NCI-H748 (cell line): Measurements from ENCODE around the gene RAB2B.
A peak's percentile ranks its signal among the peaks of the same experiment; 100 is the strongest.

Source experiments
- DNase-seq: peaks from one replicate; lab custom pipeline; 2025; ENCODE audit not compliant: unreplicated experiment; lab: John Stamatoyannopoulos, UW

Gene RAB2B

DNA sequence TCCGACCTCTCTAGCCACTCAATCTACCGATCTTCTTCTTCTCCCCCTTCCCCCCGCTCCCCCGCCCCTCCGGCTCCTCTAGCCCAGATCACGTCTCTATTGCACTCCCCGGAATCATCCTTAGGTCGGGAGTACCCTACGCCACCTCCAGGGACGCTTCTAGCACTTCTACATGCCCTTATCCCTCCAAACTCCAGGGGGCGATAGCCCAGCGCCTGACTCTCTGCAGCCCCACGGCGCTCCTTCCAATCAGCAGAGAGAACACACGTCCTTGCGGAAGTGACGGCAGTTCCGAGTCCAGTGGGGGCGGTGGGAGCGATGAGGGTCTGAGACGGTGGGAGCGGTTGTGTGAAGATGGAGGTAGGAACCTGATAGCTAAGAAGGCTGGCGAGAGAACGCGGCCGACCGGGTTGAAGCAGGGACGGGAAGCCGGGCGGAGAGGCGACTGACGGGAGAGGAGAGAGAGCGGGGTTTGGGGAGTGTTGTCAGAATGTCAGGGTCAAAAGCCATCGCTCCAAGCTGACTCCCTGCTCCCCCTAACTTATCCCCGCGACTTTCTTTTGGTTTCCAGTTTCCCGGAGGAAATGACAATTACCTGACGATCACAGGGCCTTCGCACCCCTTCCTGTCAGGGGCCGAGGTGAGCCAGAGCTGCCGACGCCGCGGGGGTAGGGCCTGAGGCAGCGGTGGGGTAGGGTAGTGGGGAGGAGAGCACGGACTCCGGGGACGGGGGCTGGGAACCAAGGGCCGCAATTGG, at the start of gene RAB2B, which contains the start of gene TOX4:
Gene RAB2B (minus strand): TSS at position 35 of the 757 bp plus-strand sequence. CDS start 87 bp downstream, outside the sequence.
Gene TOX4 (plus strand): TSS at position 271 of the 757 bp plus-strand sequence. CDS start 84 bp downstream, at position 355.
- DNase-seq = peak; percentile 99

DNA sequence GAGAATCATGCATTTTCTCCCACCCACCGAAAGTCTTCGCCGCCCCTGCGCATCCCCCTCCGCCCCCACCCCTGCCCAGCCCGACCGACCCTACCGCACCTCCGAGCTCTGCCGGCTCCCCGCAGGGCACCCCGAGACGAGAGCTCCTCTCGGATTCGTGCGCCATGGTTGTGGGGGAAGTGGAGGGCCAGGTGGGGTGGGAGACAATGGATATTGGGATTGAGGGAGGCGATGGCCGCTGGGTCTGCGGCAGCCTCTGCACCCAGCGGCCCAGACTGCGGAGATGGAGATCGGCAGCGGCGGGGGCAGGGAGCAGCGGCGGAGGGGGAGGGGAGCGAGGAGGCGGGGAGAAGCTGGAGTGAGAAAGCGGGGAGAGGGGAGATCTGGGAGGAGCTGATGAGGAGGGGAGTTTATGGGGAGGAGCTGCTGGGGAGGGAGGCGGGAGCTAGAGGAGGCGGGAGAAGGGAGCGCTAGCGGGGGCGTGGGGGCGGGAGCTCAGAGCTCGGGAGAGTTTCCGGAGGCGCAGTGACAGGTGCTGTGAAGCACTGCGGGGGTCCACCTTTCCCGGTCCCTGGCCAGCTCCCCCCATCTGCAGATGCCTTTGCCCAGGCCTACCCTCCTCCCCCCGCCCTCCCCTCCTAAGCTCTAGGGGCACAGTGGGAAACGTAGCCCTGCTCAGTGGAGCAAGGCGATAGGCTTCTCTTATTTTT, 49.4 kb upstream of the RAB2B start, which contains the start of gene SALL2:
Gene SALL2 (minus strand): TSS at position 385 of the 710 bp plus-strand sequence. CDS start 219 bp downstream, at position 166.
- peak; percentile 96 for DNase-seq

DNA sequence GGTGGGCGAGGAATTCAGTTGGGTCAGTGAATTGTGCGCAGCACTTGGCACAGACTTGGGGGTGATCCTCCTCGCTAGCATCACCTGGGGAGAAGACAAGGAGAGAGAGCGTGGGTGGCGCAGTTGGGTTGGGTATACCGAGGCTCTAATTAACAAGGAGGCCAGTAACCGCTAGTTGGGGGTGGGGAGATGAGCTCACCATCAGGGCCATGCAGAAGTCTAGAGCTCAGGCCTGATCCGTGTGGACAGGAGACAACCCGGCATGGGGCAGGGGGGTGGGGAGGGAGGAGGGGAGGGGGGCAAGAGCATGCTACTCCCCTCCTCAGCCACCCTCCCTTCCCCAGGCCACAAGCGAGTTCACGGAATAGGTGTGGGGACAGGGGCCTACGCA, 48.8 kb upstream of the RAB2B start:
- DNase-seq = peak; percentile 53

DNA sequence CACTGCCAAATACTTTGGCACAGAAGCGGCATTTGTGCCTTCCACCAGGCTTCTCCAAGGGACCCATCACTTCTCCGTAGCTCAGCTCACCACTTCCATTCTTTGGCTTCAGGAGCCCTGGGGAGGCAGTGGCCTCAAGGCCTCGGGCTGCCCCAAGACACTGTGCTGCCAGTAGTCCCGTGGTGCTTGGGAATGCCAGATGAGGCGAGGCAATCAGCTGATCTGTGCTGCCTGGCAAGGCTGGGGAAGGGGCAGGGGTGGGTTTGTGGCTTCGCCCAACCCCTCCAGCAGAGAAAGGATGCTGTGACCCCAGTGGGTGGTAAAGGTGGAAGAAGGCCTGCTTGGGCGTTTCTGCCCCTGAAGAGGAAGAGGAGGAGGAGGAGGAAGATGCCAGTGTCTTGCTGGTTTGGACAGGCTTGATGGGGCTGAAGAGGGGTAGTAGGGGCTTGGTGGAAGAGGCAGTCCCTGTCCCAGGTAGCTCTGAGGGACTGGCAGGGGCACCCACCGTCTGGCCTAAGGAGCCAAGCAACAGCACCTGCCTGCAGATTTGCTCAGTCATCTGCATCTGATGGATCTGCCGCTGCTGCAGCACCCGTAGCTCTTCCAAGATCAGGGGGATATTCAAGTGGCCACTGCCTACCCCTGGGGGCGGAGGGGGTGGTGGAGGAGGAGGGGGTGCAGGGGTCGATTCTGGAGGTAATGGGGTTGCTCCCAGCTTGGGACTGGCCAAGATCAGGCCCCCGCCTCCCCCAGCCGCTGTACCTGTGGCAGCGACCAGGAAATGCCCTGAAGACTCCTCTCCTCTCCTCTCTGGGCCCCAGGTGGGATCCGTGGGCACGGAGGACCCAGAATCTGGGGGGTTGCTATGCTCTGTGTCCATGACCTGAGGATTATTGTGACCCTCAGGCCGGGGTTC, 48.1 kb upstream of the RAB2B start:
- DNase-seq = no peak

DNA sequence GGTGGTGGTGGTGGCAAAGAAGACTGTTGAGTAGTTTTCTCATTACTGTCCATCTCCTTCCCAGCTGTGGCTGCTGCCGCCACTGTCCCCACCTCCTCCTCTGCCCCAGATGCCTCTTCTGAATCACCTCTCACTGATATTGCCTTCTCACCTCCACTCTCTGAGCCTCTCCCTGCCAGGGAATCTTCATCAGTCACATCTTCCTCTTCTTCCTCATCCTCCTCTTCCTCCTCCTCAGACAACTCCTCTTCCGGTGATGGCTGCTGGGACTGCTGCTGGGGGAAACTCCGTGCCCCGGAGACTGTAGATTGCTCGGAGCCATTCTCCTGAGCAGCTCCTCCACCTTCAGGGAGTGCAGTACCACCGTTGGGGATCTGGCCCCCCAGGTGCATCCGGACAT, 46.4 kb upstream of the RAB2B start:
- DNase-seq = no peak

DNA sequence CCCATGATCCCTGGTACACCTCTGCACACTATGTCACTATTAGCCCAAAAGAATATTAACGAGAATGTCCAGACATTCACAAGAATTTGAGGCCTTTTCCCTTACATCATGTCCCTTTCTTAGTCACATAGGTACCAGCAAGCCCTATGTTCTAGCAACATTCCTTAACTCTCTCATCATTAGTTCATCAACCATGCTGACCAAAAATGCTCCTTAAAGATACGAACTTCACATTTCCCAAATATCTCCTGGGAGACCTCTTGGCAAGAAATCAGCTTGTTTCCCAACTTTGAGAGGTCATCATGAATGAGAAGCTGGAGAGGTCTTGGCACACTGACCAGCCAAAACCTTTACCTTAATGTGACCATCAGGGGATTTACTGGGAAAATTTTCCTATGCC, 44.7 kb upstream of the RAB2B start:
- no peak for DNase-seq

DNA sequence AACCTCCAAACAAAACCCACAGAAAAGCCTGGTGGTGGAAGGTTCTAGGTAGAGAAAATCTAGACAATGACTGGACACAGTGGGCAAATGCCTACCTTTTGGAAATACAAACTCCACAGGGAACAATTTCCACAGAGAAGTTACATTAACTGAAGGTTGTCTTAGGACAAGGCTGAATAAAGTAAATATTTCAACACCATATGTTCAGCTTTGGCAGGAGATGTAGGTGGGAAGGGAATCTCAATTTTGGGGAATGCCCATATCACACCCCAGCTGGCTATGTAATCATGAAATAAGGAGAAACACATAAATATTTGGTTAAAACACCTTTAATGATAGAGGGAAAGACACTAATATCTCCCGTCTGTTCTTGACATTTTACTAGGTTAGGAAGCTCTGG, 44.0 kb upstream of the RAB2B start:
- DNase-seq = no peak

DNA sequence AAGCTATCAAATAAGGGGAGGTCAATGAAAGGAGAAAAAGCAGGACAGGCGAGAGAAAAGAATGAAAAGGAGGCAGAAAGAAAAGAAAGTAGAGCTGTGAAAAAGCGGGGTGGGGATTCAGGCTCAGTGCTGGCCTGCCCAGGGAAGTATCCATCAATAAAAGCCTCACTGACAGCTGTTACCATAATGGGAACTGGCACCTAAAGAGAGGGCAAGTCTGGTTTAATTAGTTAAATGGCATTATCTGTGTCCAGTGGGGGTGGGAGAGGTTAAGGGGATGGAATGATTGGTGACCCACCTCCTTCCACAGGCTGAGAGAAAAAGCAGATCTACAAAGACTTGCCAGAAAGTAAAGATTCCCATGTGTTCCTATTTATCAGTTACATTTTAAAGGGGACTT, 42.0 kb upstream of the RAB2B start:
- no peak for DNase-seq

DNA sequence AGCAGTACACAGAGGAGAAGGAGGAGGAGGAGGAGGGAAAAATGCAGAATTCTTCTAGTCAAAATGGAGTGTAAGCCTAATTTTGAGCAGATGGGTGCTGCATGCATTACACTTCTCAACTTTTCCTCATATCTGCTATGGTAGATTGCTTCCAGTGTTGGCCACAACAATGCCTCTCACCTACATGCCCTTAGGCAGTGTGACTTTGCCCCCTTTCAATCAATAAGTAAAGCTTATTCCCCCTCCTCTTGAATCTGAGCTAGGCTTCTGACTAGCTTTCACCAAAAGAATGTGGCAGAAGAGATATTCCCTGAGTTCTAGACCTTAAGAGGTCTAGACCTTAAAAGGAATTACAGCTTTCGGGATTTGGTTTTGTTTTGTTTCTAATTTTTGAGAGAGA, 37.6 kb upstream of the RAB2B start:
- DNase-seq = no peak

DNA sequence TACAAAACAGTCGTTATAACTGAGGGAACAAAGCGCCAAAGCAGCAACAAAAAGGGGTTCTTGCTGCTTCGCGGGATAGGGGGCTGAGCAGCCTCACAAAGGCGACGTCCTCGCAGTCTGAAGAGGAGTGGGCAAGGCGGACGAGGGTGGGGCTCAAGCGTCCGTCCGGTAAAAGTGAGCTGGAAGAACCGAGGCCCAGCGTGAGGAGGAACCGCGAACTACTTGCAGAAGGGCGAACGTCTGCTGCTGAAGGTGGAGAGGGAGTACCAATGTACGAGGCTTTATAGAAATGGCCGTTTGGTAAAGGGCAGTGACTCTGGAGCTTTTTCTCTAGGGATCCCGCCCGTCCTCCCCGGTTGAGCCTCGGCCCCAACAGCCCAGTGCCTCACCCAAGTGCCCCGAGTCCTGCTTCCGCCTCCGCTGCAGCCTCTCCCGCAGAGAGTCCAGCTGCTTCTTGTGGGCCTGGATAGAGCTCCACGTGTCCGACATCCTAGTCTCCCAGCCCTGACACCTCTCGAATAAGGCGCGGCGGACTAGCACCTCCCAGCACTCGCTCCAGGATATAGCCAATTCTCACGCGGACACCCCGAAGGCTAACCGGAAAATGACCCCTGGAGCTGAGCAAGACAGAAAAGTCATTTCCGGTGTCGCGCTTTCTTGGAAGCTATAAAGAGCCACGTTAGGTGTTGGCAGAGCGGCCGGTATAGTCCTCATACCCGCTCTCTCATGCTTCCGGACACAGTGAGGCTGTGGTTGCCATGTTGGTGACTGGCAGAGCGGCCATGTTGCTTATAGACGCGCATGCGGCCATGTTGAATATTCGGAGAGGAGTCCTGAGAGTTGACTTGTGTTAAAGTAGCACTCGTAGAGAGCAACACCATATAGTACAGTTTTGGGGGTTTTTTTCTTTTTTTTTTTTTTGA, 34.2 kb upstream of the RAB2B start, which contains the start of gene METTL3:
Gene METTL3 (minus strand): TSS at position 606 of the 923 bp plus-strand sequence. CDS start 117 bp downstream, at position 489.
- peak; percentile 99 for DNase-seq

DNA sequence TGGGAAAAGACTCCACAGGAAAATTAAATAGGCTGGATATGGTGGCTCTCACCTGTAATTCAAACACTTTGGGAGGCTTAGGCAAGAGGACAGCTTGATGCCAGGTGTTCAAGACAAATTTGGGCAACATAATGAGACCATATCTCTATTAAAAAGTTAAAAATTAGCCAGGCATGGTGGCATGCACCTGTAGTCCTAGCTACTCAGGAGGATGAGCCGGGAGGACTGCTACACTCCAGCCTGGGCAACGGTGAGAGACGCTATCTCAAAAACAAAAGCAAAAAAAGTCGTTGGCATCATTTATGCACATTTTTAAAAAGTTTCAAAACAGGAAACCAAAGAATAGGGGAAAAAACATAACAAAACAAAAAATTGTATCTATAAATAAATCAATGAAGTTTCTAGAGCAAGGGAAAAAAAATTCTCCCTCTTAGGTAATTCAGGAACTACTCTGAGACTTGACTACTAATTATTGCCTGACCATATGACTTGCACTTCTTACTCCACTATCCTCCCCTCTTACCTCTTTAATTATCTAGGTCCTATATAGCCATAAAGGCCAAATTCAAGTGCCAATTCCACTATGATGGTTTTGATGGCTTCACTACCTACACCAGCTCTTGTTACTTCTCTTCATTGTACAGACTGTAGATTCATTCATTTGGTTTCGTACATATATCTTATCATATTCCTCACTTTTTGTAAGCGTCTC, 32.8 kb upstream of the RAB2B start:
- DNase-seq = no peak

DNA sequence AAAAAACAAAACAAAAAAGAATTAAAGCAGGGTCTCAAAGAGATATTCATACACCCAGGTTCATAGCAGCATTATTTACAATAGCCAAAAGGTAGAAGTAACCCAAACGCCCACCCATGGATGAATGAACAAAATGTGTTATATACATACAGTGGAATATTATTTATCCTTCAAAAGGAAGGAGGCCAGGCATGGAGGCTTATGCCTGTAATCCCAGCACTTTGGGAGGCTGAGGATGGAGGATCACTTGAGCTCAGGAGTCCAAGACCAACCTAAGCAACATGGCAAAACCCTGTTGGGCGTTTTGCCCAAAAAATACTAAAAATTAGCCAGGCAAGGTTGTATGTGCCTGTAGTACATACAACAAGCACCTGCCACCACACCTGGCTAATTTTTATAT, 29.8 kb upstream of the RAB2B start:
- no peak for DNase-seq

DNA sequence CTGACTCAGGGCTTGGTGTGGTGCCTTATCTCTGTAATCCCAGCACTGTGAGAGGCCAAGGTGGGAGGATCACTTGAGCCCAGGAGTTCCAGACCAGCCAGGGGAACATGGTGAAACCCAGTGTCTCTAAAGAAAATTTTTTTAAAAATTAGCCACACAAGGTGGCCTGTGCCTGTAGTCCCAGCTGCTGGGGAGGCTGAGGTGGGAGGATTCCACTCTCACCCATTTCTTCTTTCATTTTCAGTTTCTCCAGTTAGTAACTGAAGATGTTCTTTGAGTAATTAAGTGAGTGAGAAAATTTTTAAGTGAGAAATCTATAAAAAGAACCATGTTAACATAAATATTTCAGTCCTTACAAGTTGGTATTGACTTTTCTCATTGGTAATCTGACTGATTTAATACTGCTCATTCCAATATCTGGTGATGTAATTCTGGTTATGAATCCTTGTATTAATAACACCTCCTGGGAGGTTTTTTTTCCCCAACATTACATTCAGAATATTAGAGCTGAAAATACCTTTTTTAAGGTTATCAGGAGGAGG, 28.3 kb upstream of the RAB2B start:
- DNase-seq = no peak

DNA sequence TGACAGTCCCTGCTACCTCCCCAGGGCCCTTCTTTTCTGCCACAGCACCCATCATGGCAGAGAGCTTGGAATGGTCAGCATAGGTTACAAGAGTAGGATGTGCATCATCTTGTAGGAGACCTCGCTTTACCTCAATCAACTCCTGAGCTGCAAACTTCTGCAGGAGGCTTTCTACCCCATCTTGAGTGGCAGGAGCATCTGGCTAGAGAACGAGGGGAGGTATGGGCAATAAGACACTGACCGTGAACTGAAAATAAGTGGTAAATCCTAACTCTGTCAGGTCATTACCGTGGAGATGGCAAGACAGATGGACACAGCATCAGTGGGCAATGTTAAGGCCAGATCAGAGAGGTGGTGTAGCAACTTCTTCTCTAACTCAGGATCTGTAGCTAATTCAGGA, 26.6 kb upstream of the RAB2B start:
- DNase-seq = no peak

DNA sequence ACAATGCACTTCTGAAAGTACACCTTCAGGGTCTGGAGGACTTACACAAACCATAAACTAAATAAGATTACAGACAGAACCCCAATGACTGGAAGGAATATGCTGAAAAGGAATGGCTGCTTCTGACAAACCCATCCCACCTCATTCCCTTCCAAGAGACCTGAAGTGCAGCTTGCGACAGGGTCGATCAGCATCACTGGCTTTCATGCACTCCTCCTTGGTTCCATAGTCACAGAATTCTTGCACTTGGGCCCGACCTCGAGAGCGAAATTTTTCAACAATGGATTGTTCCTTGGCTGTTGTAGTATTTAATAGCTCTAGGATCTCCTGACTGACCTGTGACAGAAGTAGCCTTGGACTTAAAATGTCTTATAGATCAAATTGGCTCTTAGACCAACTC, 24.8 kb upstream of the RAB2B start:
- DNase-seq = no peak

DNA sequence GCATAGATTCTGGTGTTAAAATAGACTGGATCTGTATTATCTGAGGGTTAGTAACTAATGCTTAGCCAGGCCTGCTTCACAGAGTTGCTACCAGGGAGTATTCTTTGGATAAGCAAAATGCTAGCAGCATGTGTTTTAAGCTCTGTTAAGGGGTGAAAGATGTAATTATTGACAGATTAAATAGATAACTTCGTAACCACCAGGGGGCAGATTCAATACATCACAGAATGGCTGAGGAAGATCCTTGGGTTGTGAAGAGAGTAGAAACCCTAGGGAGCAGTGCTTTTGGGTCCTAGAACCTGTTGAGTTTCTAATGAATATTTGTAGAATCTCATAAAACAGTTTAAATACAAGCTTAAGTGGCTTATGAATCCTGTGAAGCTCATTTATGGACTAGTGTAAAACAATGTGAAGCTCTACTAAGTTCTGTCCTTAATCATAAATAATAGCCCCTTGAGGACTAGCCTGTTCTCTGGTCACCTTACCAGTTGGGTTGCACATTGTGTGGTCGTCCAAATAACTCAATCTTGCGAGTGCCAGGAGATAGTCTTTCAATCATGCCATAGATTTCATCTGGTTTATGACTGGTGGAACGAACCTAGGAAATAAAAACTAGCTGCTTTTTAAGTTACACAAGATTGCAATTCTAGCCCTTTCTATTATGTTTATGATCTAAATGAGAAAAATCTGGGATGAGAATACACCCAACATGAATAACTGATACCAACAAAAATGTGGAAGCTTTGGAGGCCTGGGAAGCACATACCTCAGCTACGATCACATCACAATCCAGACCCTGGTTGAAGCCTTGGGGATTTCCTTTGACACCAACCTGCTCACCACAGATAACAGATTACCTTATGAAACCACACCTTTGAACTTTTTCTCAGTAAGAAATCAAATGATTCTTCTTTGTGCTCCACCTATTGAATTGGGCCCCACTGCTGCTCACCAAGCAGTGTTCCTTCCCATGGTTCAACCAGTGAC, 22.1 kb upstream of the RAB2B start:
- DNase-seq = peak; percentile 57

DNA sequence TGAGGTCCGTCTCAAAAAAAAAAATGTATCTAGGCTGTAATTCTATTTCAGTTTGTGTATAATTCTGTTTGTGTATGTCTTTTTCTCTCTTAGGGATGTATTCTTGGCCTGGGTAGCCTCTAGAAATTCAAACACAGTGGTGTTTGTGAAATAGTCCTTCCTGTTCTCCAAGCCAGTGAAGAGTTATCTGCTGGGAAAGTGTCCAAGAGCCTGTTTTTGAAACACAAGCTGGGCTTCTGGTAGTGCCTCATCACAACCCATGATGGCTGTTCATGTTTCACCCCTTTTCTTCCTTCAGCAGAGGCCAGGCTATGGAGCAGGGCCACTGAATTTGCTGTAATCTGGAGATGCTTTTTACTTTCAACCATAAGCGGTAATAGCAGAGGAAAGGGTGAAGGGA, 19.7 kb upstream of the RAB2B start:
- no peak for DNase-seq
